Stomach (tissue), 9 donors: Measurements from ENCODE around the gene C17orf100. TPM values are rescaled to one million over a fixed set of nuclear protein-coding genes. Genes with fewer than 3 reads are reported as not detected.

Source experiments
- DNase-seq, 2 donors: peaks; one replicate each; pipeline versions ENCODE4 v3.0.0 to v3.0.0-alpha.2; 2013 to 2019
- H3K27ac ChIP-seq, 5 donors: fragments of 200-600 bp in 4 of 5; sonication (generic) in 4 of 5; one replicate each; pipeline ENCODE4 v1.5.1; 2013 to 2019; ENCODE audit warnings: mild to moderate bottlenecking in 1 of 5, moderate library complexity in 1 of 5
- H3K27me3 ChIP-seq, 3 donors: fragments of 200-600 bp; sonication (generic); one replicate each; pipeline ENCODE4 v1.5.1; 2017 to 2019; ENCODE audit warnings: mixed run types in 1 of 3
- H3K36me3 ChIP-seq, 4 donors: fragments of 200-600 bp; sonication (generic); 1 replicate in 3 of 4; 2 replicates in 1 of 4; pipeline ENCODE4 v1.5.1; 2016 to 2019
- H3K4me1 ChIP-seq, 4 donors: fragments of 200-600 bp; sonication (generic); one replicate each; pipeline ENCODE4 v1.5.1; 2016 to 2019
- H3K4me3 ChIP-seq, 4 donors: fragments of 200-600 bp; sonication (generic) in 3 of 4; one replicate each; pipeline ENCODE4 v1.5.1; 2016 to 2019; ENCODE audit warnings: mild to moderate bottlenecking in 1 of 4
- H3K9me3 ChIP-seq, 4 donors: fragments of 200-600 bp; sonication (generic); one replicate each; pipeline ENCODE4 v1.5.1; 2016 to 2019
- CTCF ChIP-seq, 7 experiments: fragments of 450-650 bp in 4 of 7; fragments of 200-600 bp in 3 of 7; sonication (generic) in 3 of 7; IDR thresholded peaks; one replicate each; pipeline ENCODE4 v1.5.1; 2016 to 2019; ENCODE audit warnings: antibody characterized with exemption in 7 of 7, control low read depth in 2 of 7, mild to moderate bottlenecking in 1 of 7
- EP300 ChIP-seq: sonication (generic); formaldehyde crosslinking; IDR thresholded peaks from one replicate; pipeline ENCODE4 v1.6.1; 2017; ENCODE audit warnings: antibody characterized with exemption
- POLR2A ChIP-seq, 4 donors: fragments of 450-650 bp; IDR thresholded peaks; one replicate each; pipeline ENCODE4 v1.6.1; 2016; ENCODE audit warnings: antibody characterized with exemption in 4 of 4, control low read depth in 2 of 4, mild to moderate bottlenecking in 1 of 4, moderate library complexity in 1 of 4
- POLR2AphosphoS5 ChIP-seq, 3 donors: sonication (generic); formaldehyde crosslinking; IDR thresholded peaks; one replicate each; pipeline ENCODE4 v1.6.1; 2016; ENCODE audit warnings: antibody characterized with exemption in 3 of 3
- WGBS, 5 donors: extraction: QIAGEN DNeasy Blood & Tissue Kit in 3 of 5; methylation state at CpG; one replicate each; pipeline versions ENCODE4 v1.1.5 to v1.1.7; 2013 to 2018; 5-methylcytosine and 5-hydroxymethylcytosine counted together
- intact Hi-C: fragments of 100-400 bp; cut with DNase I; formaldehyde crosslinking; loops from one replicate; pipeline ENCODE4 v1.15.1; 2023; ENCODE audit warnings: low total_unique reads
- polyA plus RNA-seq, 3 donors: library from polyadenylated mRNA; stranded (reverse); fragments of 200-250 nt; gene quantifications; one replicate each; pipeline ENCODE4 v1.2.3, GENCODE V29; 2013
- total RNA-seq, 5 donors: library from RNA; depleted of rRNA; stranded (reverse); fragments of >200 nt; gene quantifications; one replicate each; pipeline versions ENCODE4 v1.1.0 to v1.2.3, GENCODE V29; 2014 to 2016
- donor health status: healthy with polysubstance abuse.
- donor health status: Bipolar disorder and iron deficiency.
- donor health status: healthy.

C17orf100 gene
- total and polyA plus RNA-seq, 8 donors, result 0.55 to 14.2 (median 1.8) TPM; not detected in 2

DNA sequence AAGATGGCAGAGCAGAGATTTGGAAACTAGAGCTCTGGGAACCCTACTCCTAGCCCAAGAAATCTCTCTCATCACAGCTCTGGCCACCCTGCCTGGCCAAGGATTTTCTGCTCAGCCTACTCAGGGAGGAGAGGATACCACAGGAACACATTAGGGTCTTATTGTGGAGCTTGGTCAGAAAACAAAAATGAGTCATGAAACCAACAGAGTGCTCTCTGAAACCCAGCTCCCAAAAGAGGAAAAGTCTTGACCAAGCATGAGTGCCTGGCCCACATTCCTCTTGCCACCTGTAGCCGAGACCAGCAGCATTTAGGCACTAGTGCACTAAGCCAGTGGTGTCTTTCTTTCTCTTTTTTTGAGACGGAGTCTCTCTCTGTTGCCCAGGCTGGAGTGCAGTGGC lies 43.5 kb downstream of the C17orf100 start:
- intact Hi-C loops, result no loop called here
- H3K4me1 ChIP-seq, result peaks cover 0 to 11% (median 9%) of the 10 kb centered on the region in 4 donors

GRCh38 chr17:6695565-6695964 lies 44.0 kb downstream of the C17orf100 start:
- H3K9me3 ChIP-seq, result no peaks in the 10 kb centered on the region
- TF ChIP-seq EP300 (no peak), CTCF (IDR thresholded peaks at IDR 0.05) (no peak), POLR2A (IDR thresholded peaks at IDR 0.05) (no peak), POLR2AphosphoS5 (IDR thresholded peaks at IDR 0.05) (no peak)
- H3K36me3 ChIP-seq, result no peaks in the 10 kb centered on the region
- 61 to 91% (median 90%) methylated on average over 13 of the region's 13 CpGs for WGBS, 5 donors
- H3K4me1 ChIP-seq, result peaks cover 0 to 15% (median 11%) of the 10 kb centered on the region in 4 donors
- no peak overlapping the region for H3K4me3 ChIP-seq
- intact Hi-C loops, result no loop called here
- no peak for DNase-seq
- H3K27me3 ChIP-seq, result peaks cover 0 to 14% (median 0%) of the 10 kb centered on the region in 3 donors
- no peak overlapping the region for H3K27ac ChIP-seq

More for the DNA sequence above, 43.5 kb downstream of the C17orf100 start:
- Histone ChIP-seq H3K27me3 (peaks cover 0 to 18% (median 0%) of the 10 kb centered on the region in 3 donors), H3K4me3 (no peak overlapping the region), H3K9me3 (no peaks in the 10 kb centered on the region), H3K27ac (no peak overlapping the region), H3K36me3 (no peaks in the 10 kb centered on the region)
- WGBS, 5 donors, result 75 to 100% (median 82%) methylated on average over 2 of the region's 2 CpGs
- no peak for TF ChIP-seq EP300
- TF ChIP-seq POLR2AphosphoS5 (IDR thresholded peaks at IDR 0.05), result no peak
- TF ChIP-seq POLR2A (IDR thresholded peaks at IDR 0.05), result no peak
- TF ChIP-seq CTCF (IDR thresholded peaks at IDR 0.05), result no peak
- DNase-seq, result no peak

- Histone ChIP-seq H3K9me3 (no peaks in the 10 kb centered on the region), H3K36me3 (no peaks in the 10 kb centered on the region), H3K27me3 (peaks cover 0 to 3% (median 0%) of the 10 kb centered on the region in 3 donors), H3K27ac (no peak overlapping the region), H3K4me1 (peaks cover 0 to 24% (median 15%) of the 10 kb centered on the region in 4 donors), H3K4me3 (no peak overlapping the region)
- intact Hi-C loops, result no loop called here
- TF ChIP-seq EP300 (no peak), POLR2AphosphoS5 (IDR thresholded peaks at IDR 0.05) (no peak), CTCF (IDR thresholded peaks at IDR 0.05) (no peak), POLR2A (IDR thresholded peaks at IDR 0.05) (no peak)
- DNase-seq, result no peak
- WGBS, 5 donors, result 84 to 91% (median 89%) methylated on average over 3 to 5 of the region's 5 CpGs
These were observed 45.3 kb downstream of the C17orf100 start for GRCh38 chr17:6696906-6697305.

DNA sequence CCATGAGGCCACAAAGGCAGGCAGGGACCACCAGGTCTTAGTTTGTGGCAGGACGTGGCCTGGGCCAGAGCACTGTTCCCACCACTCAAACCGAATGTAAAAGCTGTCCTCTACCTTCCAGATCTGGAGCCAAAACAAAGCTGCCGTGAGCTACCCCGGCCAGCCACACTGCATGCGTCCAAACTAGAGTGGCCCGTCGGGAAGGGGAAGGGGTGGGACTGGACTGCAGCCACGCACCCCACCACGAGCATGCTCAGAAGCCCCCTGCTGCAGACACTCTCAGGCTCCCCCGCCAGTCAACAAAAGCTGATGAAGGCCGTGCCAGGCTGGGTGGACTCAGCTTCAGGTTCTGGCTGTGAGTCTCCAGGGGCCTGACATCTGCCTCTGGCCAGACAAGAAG lies 46.4 kb downstream of the C17orf100 start:
- Histone ChIP-seq H3K27me3 (peaks cover 0 to 14% (median 0%) of the 10 kb centered on the region in 3 donors), H3K9me3 (no peaks in the 10 kb centered on the region), H3K4me3 (no peak overlapping the region), H3K4me1 (peaks cover 0 to 25% (median 15%) of the 10 kb centered on the region in 4 donors), H3K27ac (no peak overlapping the region), H3K36me3 (no peaks in the 10 kb centered on the region)
- TF ChIP-seq POLR2A (IDR thresholded peaks at IDR 0.05) (no peak), POLR2AphosphoS5 (IDR thresholded peaks at IDR 0.05) (no peak), EP300 (no peak), CTCF (IDR thresholded peaks at IDR 0.05) (no peak)
- intact Hi-C loops, result no loop called here
- 74 to 90% (median 82%) methylated on average over 9 to 11 of the region's 11 CpGs for WGBS, 5 donors
- no peak for DNase-seq
